AG09319 (cell line): ENCODE data around the gene HEPN1.

ENCODE experiments used
- DNase-seq: peaks from one replicate; pipeline ENCODE4 v3.0.0-alpha.2; 2010; ENCODE audit warnings: low read depth; ENCODE audit errors: extremely low read depth
- CTCF ChIP-seq: IDR thresholded peaks from 2 replicates; pipeline ENCODE4 v1.5.1; 2011; ENCODE audit warnings: low read depth, mild to moderate bottlenecking, inconsistent platforms, low read length, moderate library complexity

The HEPN1 gene

GRCh38 chr11:124919898-124920297 lies 848 bp downstream of the HEPN1 start:
- DNase-seq: no peak
- TF ChIP-seq CTCF: no peak

DNA sequence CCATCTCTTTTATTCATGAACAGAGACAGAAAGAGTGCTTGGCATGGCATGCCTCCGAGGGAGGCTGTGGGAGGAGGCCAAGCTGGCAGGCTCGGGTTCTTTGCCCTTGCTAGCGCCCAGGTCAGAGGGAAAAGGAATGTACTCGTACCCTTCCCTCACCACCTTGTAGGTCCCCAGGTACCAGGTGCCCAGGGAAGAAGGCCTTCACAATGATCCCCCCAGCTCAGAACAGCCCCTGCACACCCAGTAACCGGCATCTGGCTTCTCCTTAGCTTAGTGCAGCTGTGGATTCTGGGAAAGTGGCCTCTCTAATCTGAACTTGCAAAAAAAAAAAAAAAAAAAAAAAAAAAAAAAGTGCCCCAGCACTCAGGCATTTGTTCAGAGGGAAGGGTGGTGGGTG lies 1.3 kb downstream of the HEPN1 start:
- DNase-seq: no peak
- no peak for TF ChIP-seq CTCF

DNA sequence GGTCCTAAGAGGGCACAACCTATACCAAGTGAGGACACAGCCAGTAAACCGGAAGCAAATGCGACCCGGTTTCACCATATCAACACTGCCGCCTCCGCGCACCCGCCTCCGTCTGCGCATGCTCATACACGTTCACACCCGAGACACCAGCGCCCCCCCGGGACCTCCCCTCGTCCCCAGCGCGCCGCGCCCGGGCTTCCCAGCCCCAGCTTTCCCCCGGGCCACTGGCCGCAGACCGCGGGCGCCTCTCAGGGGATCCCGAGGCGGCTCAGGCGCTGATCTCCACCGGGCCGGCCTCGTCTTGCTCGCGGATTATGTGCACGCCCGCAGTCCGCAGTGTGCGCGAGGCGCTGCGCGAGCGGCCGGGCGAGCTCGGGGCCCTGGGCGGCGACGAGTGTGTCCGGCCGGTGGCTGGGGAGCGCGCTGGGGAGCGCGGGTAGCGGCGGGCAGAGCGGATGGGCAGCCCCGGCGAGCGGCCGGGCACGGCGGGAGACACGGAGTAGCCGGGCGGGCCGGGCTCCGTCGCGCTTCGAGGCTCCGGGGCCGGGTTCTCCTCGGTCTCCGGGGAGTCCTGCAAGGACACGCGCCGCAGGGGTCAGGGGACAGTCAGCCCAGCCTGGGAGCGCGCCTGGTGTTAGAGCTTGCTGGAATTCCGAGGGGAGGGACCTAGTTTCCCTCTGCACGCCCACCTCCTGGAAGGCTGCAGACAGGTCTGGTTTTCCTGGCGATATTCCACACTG lies 2.0 kb downstream of the HEPN1 start:
- no peak for TF ChIP-seq CTCF
- DNase-seq: no peak

- TF ChIP-seq CTCF: no peak
- DNase-seq: no peak
These were observed 3.8 kb downstream of the HEPN1 start for GRCh38 chr11:124922831-124923230.

DNA sequence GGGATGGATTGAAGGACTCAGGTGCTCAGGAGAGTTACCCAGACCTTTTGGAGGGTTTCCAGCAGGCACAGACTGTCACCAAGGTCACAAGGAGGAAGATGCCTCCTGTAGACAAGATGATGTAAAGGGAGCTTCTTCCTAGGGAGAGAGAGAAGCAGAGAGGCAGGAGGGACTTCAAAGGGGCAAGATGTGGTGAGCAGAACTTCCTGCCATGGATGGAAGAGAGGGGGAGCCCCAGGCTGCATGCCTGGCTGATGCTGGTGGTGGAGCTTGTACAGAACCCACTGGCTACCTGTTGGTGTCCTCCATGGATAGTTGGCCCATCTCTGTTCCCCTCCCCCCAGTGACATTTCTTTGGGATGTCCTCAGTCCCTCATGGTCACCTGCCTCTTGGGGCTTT lies 4.2 kb downstream of the HEPN1 start:
- no peak for TF ChIP-seq CTCF
- DNase-seq: no peak

GRCh38 chr11:124928942-124929665 lies 10.1 kb downstream of the HEPN1 start:
- TF ChIP-seq CTCF: no peak

GRCh38 chr11:124930799-124931198 lies 11.7 kb downstream of the HEPN1 start:
- no peak for TF ChIP-seq CTCF
- DNase-seq: no peak

More at GRCh38 chr11:124928942-124929665, 10.1 kb downstream of the HEPN1 start:
- DNase-seq: no peak
